Measurements from ENCODE around the gene MPO. TPM values are rescaled to one million over a fixed set of nuclear protein-coding genes. Genes with fewer than 3 reads are reported as not detected.

The MPO gene
- total RNA-seq, 2 donors from 2014 or later, result not detected

DNA sequence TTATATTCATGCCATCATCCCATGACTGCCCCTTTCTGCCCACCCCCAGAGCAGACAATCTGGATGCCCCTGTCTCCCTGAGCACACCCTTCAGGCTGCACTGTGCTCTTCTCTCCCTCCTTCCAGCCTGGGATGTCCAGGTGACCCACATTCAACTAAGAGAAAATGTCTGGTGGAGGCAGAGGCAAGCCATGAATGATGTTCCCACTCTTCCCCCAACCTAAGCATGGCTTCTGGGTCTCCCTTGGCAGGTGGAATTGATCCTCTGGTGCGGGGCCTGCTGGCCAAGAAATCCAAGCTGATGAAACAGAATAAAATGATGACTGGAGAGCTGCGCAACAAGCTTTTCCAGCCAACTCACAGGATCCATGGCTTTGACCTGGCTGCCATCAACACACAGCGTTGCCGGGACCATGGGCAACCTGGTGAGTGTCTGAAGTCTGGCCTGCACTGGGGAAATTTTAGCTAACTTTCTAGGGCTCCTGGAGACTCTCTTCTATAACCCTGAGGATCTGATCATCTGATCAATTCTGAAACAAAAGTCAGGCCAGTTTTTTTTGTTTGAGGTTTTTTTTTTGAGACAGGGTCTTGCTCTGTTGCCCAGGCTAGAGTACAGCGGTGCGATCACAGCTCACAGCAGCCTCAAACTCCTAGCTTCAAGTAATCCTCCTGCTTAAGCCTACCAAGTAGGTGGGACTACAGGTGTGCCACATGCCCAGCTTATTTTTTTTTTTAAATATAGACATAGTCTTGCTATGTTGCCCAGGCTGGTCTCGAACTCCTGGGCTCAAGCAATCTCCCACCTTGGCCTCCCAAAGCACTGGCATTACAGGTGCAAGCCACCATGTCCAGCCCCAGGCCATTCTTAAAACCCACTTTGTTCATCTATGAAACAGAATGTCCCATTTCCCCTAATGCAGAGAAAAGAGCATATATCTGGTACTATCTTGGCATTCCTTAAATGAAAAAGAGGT is 14.5 kb downstream of the MPO start:
- TF ChIP-seq, protein P1, sequence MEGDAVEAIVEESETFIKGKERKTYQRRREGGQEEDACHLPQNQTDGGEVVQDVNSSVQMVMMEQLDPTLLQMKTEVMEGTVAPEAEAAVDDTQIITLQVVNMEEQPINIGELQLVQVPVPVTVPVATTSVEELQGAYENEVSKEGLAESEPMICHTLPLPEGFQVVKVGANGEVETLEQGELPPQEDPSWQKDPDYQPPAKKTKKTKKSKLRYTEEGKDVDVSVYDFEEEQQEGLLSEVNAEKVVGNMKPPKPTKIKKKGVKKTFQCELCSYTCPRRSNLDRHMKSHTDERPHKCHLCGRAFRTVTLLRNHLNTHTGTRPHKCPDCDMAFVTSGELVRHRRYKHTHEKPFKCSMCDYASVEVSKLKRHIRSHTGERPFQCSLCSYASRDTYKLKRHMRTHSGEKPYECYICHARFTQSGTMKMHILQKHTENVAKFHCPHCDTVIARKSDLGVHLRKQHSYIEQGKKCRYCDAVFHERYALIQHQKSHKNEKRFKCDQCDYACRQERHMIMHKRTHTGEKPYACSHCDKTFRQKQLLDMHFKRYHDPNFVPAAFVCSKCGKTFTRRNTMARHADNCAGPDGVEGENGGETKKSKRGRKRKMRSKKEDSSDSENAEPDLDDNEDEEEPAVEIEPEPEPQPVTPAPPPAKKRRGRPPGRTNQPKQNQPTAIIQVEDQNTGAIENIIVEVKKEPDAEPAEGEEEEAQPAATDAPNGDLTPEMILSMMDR (conservative IDR thresholded peaks at IDR 0.05), result no peak
- peaks cover 45% of the 10 kb centered on the region for H3K27me3 Mint-ChIP-seq (ENCODE audit: insufficient read depth)
- WGBS, 2 experiments (ENCODE audit: insufficient coverage in 1 of 2, insufficient read length in 1 of 2), result 91 to 92% methylated on average over 6 to 7 of the region's 7 CpGs

DNA sequence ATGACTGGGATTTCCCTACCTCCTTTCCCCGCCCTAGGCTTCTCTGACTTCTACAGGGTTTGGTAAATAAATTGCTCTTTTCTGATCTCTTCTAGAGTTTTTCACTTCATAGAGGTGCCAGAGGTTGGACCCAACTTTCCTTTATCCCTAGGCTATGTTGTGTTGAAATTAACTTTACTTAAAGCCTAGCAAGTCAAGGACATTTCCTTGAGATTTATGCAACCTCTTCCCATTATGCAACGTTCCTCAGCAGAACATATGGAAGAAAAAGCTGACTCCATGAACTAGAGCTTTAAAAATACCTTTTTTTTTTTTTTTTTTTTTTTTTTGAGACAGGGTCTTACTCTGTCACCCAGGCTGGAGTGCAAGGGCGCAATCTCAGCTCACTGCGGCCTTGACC is 15.5 kb downstream of the MPO start:
- DNase-seq, result no peak
- H3K27ac ChIP-seq (ENCODE audit: low read depth, low read length), result no peak overlapping the region
- no peaks in the 10 kb centered on the region for H3K4me1 ChIP-seq (ENCODE audit: control insufficient read depth, insufficient read depth, low read length)
- H3K4me3 ChIP-seq (ENCODE audit: low read length), result no peak overlapping the region
- no peaks in the 10 kb centered on the region for H3K9me3 ChIP-seq (ENCODE audit: control insufficient read depth, low read length)
- H3K9ac ChIP-seq (ENCODE audit: extremely low read depth, low read length, poor library complexity, severe bottlenecking), result no peak overlapping the region
- 60 to 84% methylated on average over 1 to 4 of the region's 4 CpGs for WGBS, 2 experiments (ENCODE audit: insufficient coverage in 1 of 2, insufficient read length in 1 of 2)
- Mint-ChIP-seq H3K9me3 (peaks cover 3% of the 10 kb centered on the region), H3K4me1 (no peaks in the 10 kb centered on the region), H3K27ac (no peak overlapping the region), H3K27me3 (ENCODE audit: insufficient read depth) (peaks cover 54% of the 10 kb centered on the region), H3K4me3 (no peak overlapping the region), H3K36me3 (ENCODE audit: low read depth) (no peaks in the 10 kb centered on the region)
- no peaks in the 10 kb centered on the region for H3K36me3 ChIP-seq (ENCODE audit: control insufficient read depth, insufficient read depth, low read length)
- TF ChIP-seq, protein P1 (conservative IDR thresholded peaks at IDR 0.05), result no peak
- H3K27me3 ChIP-seq (ENCODE audit: control insufficient read depth, insufficient read depth, low read length, poor library complexity, severe bottlenecking), result peaks cover 50% of the 10 kb centered on the region

More for the DNA sequence above, 14.5 kb downstream of the MPO start:
- Mint-ChIP-seq H3K4me3 (no peak overlapping the region), H3K9me3 (peaks cover 3% of the 10 kb centered on the region), H3K36me3 (ENCODE audit: low read depth) (no peaks in the 10 kb centered on the region), H3K27ac (no peak overlapping the region), H3K4me1 (no peaks in the 10 kb centered on the region)
- Histone ChIP-seq H3K4me1 (ENCODE audit: control insufficient read depth, insufficient read depth, low read length) (no peaks in the 10 kb centered on the region), H3K4me3 (ENCODE audit: low read length) (no peak overlapping the region), H3K27ac (ENCODE audit: low read depth, low read length) (no peak overlapping the region), H3K9ac (ENCODE audit: extremely low read depth, low read length, poor library complexity, severe bottlenecking) (no peak overlapping the region), H3K27me3 (ENCODE audit: control insufficient read depth, insufficient read depth, low read length, poor library complexity, severe bottlenecking) (peaks cover 41% of the 10 kb centered on the region), H3K36me3 (ENCODE audit: control insufficient read depth, insufficient read depth, low read length) (no peaks in the 10 kb centered on the region), H3K9me3 (ENCODE audit: control insufficient read depth, low read length) (no peaks in the 10 kb centered on the region)
- DNase-seq, result peak; percentile 22

DNA sequence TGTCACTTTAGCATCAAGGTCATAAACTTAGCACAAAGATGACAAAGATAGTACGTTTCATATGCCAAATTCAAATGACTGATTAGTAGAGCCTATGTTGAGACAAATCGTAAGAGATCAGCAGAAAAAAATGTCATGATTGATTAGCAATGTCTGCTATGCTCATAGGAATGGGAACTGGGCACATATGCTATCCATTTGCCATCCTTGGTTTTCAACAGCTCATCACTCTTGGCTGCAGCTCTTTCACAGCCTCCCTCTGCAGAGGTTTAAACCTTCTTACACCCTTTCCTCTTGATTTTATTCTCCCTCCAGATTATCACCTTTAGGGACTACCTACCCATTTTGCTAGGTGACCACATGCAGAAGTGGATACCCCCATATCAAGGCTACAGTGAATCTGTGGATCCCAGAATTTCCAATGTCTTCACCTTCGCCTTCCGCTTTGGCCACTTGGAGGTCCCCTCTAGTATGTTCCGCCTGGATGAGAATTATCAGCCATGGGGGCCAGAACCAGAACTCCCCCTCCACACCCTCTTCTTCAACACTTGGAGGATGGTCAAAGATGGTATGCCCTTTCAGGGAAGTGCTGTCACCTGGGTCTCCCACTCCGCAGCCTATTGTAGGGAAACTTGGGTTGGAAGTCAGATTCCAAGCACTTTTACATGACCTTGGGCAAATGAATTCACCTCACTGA is 16.2 kb downstream of the MPO start:
- no peak overlapping the region for H3K9ac ChIP-seq (ENCODE audit: extremely low read depth, low read length, poor library complexity, severe bottlenecking)
- H3K4me1 ChIP-seq (ENCODE audit: control insufficient read depth, insufficient read depth, low read length), result no peaks in the 10 kb centered on the region
- H3K36me3 Mint-ChIP-seq (ENCODE audit: low read depth), result no peaks in the 10 kb centered on the region
- H3K9me3 Mint-ChIP-seq, result peaks cover 3% of the 10 kb centered on the region
- WGBS, 2 experiments (ENCODE audit: insufficient coverage in 1 of 2, insufficient read length in 1 of 2), result 76 to 83% methylated on average over 4 to 6 of the region's 6 CpGs
- H3K9me3 ChIP-seq (ENCODE audit: control insufficient read depth, low read length), result no peaks in the 10 kb centered on the region
- TF ChIP-seq, protein P1 (conservative IDR thresholded peaks at IDR 0.05), result no peak
- no peak overlapping the region for H3K4me3 Mint-ChIP-seq
- H3K36me3 ChIP-seq (ENCODE audit: control insufficient read depth, insufficient read depth, low read length), result no peaks in the 10 kb centered on the region
- no peaks in the 10 kb centered on the region for H3K4me1 Mint-ChIP-seq
- no peak overlapping the region for H3K27ac Mint-ChIP-seq
- peak; percentile 13 for DNase-seq
- H3K27me3 Mint-ChIP-seq (ENCODE audit: insufficient read depth), result peaks cover 60% of the 10 kb centered on the region
- H3K27me3 ChIP-seq (ENCODE audit: control insufficient read depth, insufficient read depth, low read length, poor library complexity, severe bottlenecking), result peaks cover 57% of the 10 kb centered on the region
- no peak overlapping the region for H3K4me3 ChIP-seq (ENCODE audit: low read length)
- H3K27ac ChIP-seq (ENCODE audit: low read depth, low read length), result no peak overlapping the region
